Cardiac muscle cell (in vitro differentiated cells and primary cell): ENCODE measurements around the gene NDUFAB1. TPM values are rescaled to one million over a fixed set of nuclear protein-coding genes. Genes with fewer than 3 reads are reported as not detected.
A peak's percentile ranks its signal among the peaks of the same experiment; 100 is the strongest.

Experiments
- DNase-seq, 2 donors: peaks; one replicate each; pipeline versions ENCODE4 v3.0.0 to v3.0.0-alpha.2; 2010 to 2017; ENCODE audit warnings: low read depth in 1 of 2, low spot score in 1 of 2
- H3K27ac ChIP-seq: fragments of 200-600 bp; sonication (generic); 2 replicates; pipeline ENCODE4 v1.5.1; 2016
- H3K27me3 ChIP-seq: fragments of 200-600 bp; sonication (generic); 2 replicates; pipeline ENCODE4 v1.6.0; 2016; ENCODE audit warnings: control low read depth
- H3K36me3 ChIP-seq: fragments of 200-600 bp; sonication (generic); 2 replicates; pipeline ENCODE4 v1.5.1; 2016; ENCODE audit warnings: control low read depth
- H3K4me1 ChIP-seq: fragments of 200-600 bp; sonication (generic); 2 replicates; pipeline ENCODE4 v1.8.1; 2017; ENCODE audit warnings: low read depth, mild to moderate bottlenecking, mixed run types
- H3K4me3 ChIP-seq: fragments of 200-600 bp; sonication (generic); 2 replicates; pipeline ENCODE4 v1.5.1; 2016; ENCODE audit warnings: mild to moderate bottlenecking
- H3K9me3 ChIP-seq: fragments of 200-600 bp; sonication (generic); 2 replicates; pipeline ENCODE4 v1.5.1; 2017; ENCODE audit warnings: low read depth, mild to moderate bottlenecking, control low read depth
- polyA plus RNA-seq: library from polyadenylated mRNA; unstranded; fragments of >200 nt; fragmentation: Nextera tagmentation; extraction: Ambion mirVana; gene quantifications from 2 replicates; pipeline ENCODE4 v1.2.1, GENCODE V29; 2016
- total RNA-seq: library from RNA; depleted of rRNA; stranded (reverse); fragments of >200 nt; gene quantifications from 2 replicates; pipeline ENCODE4 v1.2.3, GENCODE V29; 2016
- TF ChIP-seq, protein P1 (sequence below): IDR thresholded peaks from 2 replicates; pipeline ENCODE4 v1.5.1; 2012; ENCODE audit warnings: low read depth, mild to moderate bottlenecking, low read length

The NDUFAB1 gene
- total and polyA plus RNA-seq, 2 experiments from 2014 or later = 108 to 431 TPM

DNA sequence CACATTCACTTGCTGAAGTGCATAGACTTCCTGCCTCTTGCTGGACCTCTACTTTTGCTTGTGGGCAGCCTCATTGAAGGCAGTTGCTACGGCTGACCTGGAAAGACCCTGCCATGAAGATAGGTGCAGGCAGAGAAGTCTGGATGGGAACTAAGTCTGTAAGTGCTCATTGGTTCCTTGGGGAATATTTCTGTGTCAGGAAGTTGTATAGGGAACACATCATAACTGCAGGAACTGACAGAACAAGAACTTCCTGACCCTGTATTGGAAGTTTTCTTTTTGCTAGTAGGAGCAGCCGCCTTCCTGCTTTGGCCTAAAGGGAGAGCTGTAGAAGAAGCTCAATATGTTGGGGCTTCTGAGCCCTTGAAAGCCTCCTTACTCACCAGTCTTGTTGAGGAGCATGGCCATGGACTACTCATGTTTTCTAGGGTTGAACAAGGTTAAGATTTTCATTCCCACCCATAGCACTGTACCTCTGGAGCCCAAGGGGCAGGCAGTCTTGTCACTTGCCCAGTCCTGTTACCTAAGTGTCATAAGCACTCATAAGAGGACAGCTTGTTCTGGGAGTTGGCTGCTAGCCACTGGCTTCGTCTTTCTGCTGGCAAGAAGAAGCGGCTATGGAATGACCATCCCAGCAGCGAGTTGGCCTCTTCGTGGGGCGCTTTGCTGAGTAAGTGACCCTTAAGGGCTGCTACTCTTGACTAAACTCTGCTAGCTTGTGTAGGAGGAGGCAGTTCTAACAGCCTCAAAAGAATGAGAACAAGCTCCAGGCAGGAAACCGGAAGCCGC lies 31.3 kb downstream of the NDUFAB1 start:
- Histone ChIP-seq H3K4me1 (no peaks in the 10 kb centered on the region), H3K27ac (no peak overlapping the region), H3K27me3 (no peaks in the 10 kb centered on the region), H3K36me3 (peaks cover 67% of the 10 kb centered on the region), H3K9me3 (no peaks in the 10 kb centered on the region), H3K4me3 (no peak overlapping the region)
- DNase-seq = no peak
- TF ChIP-seq, protein P1, sequence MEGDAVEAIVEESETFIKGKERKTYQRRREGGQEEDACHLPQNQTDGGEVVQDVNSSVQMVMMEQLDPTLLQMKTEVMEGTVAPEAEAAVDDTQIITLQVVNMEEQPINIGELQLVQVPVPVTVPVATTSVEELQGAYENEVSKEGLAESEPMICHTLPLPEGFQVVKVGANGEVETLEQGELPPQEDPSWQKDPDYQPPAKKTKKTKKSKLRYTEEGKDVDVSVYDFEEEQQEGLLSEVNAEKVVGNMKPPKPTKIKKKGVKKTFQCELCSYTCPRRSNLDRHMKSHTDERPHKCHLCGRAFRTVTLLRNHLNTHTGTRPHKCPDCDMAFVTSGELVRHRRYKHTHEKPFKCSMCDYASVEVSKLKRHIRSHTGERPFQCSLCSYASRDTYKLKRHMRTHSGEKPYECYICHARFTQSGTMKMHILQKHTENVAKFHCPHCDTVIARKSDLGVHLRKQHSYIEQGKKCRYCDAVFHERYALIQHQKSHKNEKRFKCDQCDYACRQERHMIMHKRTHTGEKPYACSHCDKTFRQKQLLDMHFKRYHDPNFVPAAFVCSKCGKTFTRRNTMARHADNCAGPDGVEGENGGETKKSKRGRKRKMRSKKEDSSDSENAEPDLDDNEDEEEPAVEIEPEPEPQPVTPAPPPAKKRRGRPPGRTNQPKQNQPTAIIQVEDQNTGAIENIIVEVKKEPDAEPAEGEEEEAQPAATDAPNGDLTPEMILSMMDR = no peak

DNA sequence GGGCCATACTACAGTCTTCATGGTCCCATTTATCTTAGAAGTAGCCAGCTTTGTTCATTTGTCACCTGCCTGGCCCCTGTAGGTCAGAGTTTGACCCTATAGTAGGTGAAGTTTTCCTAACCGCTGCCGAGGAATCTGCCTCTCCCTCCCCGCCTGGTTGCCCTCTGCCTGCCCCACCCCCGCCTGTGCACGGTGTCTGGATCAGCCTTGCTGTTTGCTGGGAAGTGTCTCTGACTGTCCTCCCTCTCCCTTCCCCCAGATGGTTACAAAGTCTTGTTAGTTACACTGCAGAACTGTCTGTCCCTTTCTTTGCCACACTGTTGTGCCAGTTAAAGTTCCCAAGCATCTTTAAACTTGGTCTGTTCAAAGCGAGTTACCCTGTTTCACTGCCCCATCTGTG lies 32.9 kb downstream of the NDUFAB1 start:
- Histone ChIP-seq H3K9me3 (no peaks in the 10 kb centered on the region), H3K4me1 (peaks cover 3% of the 10 kb centered on the region), H3K27me3 (no peaks in the 10 kb centered on the region), H3K27ac (no peak overlapping the region), H3K36me3 (peaks cover 72% of the 10 kb centered on the region), H3K4me3 (no peak overlapping the region)
- DNase-seq = no peak
- TF ChIP-seq, protein P1 = no peak

DNA sequence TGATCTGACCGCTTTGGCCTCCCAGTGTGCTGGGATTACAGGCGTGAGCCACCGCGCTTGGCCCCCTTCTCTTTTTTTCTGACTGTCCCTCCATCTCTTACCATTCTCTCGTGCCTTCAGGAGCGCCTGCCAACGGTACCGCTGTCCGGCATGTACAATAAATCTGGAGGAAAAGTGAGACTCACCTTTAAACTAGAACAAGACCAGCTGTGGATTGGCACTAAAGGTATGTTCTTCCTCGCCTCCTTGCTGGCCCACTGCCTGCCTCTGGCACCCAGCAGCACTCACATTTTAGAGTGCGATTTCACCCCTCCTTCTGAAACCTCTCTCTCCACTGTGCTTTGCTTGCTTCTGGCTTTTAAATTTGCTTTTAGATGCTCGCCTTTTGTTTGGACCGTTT lies 33.6 kb downstream of the NDUFAB1 start:
- H3K36me3 ChIP-seq = peaks cover 68% of the 10 kb centered on the region
- no peak overlapping the region for H3K4me3 ChIP-seq
- no peak overlapping the region for H3K27ac ChIP-seq
- no peaks in the 10 kb centered on the region for H3K9me3 ChIP-seq
- H3K27me3 ChIP-seq = no peaks in the 10 kb centered on the region
- no peak for DNase-seq
- TF ChIP-seq, protein P1 = no peak
- H3K4me1 ChIP-seq = peaks cover 3% of the 10 kb centered on the region

DNA sequence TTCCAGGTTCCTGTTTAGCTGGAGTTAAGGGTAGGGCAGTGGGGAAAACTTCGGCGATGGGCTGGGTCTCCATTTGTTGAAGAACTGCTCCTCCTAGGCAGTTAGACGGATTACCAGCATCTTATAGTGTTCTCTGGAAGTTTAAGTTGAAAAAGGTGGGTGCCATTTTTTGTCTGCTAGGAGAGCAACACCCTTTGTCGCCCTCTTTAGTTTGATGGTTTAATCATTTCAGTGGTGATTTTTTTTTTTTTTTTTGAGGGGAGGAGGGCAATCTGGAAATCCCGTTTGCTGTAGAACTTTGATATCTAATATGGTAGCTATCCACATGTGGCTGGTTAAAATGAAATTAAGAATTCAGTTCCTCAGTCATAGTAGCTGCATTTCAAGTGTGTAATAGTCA lies 34.5 kb downstream of the NDUFAB1 start:
- no peak for DNase-seq
- Histone ChIP-seq H3K27ac (no peak overlapping the region), H3K9me3 (no peaks in the 10 kb centered on the region), H3K4me1 (peaks cover 3% of the 10 kb centered on the region), H3K4me3 (no peak overlapping the region), H3K36me3 (peaks cover 59% of the 10 kb centered on the region), H3K27me3 (no peaks in the 10 kb centered on the region)
- TF ChIP-seq, protein P1 = no peak

DNA sequence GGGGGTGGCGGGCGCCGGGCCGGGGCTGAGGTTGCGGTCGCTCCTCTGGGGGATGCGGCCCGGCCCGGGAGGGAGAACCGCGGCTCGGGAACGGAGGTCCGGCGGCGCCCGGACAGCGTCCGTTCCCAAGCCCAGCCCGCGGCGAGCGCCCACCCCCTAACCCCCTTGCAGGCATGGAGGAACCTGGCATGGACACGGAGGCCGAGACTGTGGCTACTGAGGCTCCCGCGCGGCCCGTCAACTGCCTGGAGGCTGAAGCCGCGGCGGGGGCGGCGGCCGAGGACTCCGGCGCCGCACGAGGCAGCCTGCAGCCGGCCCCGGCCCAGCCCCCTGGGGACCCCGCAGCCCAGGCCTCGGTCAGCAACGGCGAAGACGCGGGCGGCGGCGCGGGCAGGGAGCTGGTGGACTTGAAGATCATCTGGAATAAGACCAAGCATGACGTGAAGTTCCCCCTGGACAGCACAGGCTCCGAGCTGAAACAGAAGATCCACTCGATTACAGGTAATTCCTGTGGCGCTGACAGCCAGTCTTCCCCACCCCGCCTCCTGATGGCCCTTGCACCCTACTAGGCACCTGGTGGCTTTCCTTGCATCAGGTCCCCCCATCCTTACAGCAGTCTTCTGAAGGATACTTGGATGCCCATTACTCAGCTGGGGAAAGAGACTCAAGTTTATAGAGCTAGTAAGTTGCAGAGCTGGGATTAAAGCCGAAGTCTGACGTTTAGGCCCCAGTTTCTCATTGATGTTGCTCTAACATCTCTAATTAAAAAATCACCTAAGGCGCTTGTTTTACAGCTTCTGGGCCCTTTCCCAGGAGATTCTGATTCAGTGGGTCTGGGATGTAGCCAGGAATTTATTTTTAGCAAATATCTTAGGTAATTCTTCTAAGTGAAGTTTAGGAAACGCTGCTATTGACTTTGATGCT lies 38.1 kb downstream of the NDUFAB1 start:
- Histone ChIP-seq H3K36me3 (peaks cover 27% of the 10 kb centered on the region), H3K27me3 (no peaks in the 10 kb centered on the region), H3K9me3 (no peaks in the 10 kb centered on the region), H3K27ac (peak overlapping the region; percentile 94), H3K4me1 (peaks cover 3% of the 10 kb centered on the region), H3K4me3 (peak overlapping the region; percentile 92)
- TF ChIP-seq, protein P1 = no peak
- DNase-seq = peak; percentile 43 to 49
